Cerebellar nuclear complex (tissue), 1 donor: ENCODE data around the gene SMYD2.
"Not testable (repeated sequence)": the region's sequence is repeated elsewhere in the genome, so short reads cannot be mapped to it uniquely, and the experiment has no call there.

Experiments used
- DNase-seq, 2 experiments: peaks; one replicate each; lab custom pipeline; 2025; lab: John Stamatoyannopoulos, UW

SMYD2 gene

GRCh38 chr1:214271995-214272731, 8.8 kb upstream of the SMYD2 start:
- no peak for DNase-seq

- no peak for DNase-seq
Measured at GRCh38 chr1:214272964-214273533, 7.9 kb upstream of the SMYD2 start.

- DNase-seq, result not testable (repeated sequence)
Measured at GRCh38 chr1:214275700-214276099, 5.3 kb upstream of the SMYD2 start.

GRCh38 chr1:214276786-214277185, 4.2 kb upstream of the SMYD2 start:
- no peak for DNase-seq

- no peak for DNase-seq
Measured at GRCh38 chr1:214277704-214278635, 3.0 kb upstream of the SMYD2 start.

- no peak for DNase-seq
Measured at GRCh38 chr1:214280386-214281020, 456 bp upstream of the SMYD2 start.

- no peak for DNase-seq
Measured at GRCh38 chr1:214281720-214282629, 1.0 kb downstream of the SMYD2 start.

GRCh38 chr1:214282630-214283242, 1.8 kb downstream of the SMYD2 start:
- no peak for DNase-seq

GRCh38 chr1:214285610-214286440, 4.9 kb downstream of the SMYD2 start:
- no peak for DNase-seq

GRCh38 chr1:214287884-214288283, 6.9 kb downstream of the SMYD2 start:
- DNase-seq, result no peak

GRCh38 chr1:214289574-214290272, 8.8 kb downstream of the SMYD2 start:
- no peak for DNase-seq

GRCh38 chr1:214290424-214291037, 9.6 kb downstream of the SMYD2 start:
- DNase-seq, result no peak

GRCh38 chr1:214292322-214292721, 11.4 kb downstream of the SMYD2 start:
- DNase-seq, result no peak

- DNase-seq, result no peak
Measured at GRCh38 chr1:214295934-214296333, 15.0 kb downstream of the SMYD2 start.

- DNase-seq, result no peak
Measured at GRCh38 chr1:214296860-214297745, 16.1 kb downstream of the SMYD2 start.

- no peak for DNase-seq
Measured at GRCh38 chr1:214300149-214300780, 19.3 kb downstream of the SMYD2 start.

GRCh38 chr1:214301526-214301925, 20.6 kb downstream of the SMYD2 start:
- no peak for DNase-seq
